ENCODE data around the gene EXOG.

EXOG gene, protein sequence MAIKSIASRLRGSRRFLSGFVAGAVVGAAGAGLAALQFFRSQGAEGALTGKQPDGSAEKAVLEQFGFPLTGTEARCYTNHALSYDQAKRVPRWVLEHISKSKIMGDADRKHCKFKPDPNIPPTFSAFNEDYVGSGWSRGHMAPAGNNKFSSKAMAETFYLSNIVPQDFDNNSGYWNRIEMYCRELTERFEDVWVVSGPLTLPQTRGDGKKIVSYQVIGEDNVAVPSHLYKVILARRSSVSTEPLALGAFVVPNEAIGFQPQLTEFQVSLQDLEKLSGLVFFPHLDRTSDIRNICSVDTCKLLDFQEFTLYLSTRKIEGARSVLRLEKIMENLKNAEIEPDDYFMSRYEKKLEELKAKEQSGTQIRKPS

DNA sequence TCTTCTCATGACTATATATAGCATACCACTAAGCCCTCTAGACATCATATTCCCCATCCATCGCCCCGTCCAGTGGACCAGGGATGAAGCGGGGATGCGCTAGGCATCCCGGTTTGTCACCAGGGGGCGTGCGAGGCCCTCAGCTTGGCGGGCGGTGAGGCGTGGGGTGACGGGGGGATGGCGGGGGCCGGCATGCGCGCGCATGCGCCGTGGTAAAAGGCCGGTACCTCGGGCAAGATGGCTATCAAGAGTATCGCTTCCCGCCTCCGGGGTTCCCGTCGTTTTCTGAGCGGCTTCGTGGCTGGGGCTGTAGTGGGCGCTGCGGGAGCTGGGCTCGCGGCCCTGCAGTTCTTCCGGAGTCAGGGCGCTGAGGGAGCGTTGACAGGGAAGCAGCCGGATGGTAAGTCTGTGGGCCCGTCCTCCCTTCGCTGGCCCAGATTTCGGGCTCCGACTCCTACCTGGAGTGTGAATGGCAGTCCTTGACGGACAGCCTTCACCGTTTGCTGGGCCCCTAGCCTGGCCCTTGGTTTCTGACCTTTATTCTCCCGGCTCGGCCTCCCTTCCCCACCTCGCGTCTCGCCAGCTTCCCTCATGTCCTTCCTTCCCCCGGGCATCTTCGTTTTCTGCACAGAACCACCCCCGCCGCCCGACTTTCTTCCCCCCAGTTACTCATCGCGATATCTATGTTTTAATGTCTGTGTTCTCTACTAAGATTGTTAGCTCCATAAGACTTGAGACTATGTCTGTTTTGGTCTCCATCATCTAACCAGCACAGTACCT, at the start of gene EXOG:
EXOG (plus strand) TSS at position 210 of the 780 bp plus-strand sequence; CDS start at position 238, 28 bp downstream.
- DNase-seq = peak; percentile 58 to 87

GRCh38 chr3:38446812-38447211, 49.3 kb upstream of the EXOG start:
- DNase-seq = no peak

- DNase-seq = no peak
These were observed 45.3 kb upstream of the EXOG start for GRCh38 chr3:38450853-38451252.

DNA sequence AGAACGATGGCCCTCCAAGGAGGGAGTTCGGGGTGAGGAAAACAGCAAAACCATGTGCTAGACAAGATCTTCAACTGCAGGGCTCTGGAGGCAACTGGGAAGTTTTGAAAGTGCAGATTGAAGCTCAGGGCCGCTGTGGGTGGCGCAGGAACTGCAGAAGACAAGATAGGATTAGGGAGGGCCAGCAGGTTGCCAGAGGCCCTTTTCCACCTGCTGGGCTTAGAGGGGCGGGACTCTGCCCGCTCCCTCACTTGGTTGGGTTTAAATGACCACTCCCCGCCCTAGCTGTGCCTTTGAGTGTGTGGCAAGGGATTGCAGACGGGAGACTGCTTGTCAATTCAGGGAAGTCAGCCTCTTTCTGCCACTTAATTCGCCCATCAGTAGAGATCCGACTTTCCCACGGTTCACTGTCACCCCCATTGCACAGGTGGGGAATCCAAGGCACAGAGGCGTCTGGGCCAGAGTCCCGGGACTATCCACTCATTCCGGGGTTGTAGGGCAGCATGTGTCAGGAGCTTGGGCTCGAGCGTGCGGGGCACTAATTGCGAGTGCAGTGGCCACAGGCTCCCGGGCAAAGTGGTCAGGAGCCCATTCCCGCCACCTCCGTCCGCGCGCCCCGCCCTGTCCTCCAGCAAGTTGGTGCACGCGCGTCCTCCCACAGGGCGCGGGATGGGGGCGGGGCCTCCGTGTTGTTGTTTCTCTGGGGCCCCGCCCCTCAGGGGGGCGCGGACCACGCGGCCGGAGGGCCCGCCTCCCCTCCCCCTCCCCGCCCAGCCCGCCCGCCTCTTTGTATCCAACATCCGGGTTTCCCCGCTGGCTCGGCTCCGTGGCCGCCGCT, 42.8 kb upstream of the EXOG start, which contains the start of gene ACVR2B:
ACVR2B (plus strand) TSS at position 816 of the 838 bp plus-strand sequence. CDS start 433 bp downstream, outside the sequence.
- DNase-seq = peak; percentile 17 to 83

DNA sequence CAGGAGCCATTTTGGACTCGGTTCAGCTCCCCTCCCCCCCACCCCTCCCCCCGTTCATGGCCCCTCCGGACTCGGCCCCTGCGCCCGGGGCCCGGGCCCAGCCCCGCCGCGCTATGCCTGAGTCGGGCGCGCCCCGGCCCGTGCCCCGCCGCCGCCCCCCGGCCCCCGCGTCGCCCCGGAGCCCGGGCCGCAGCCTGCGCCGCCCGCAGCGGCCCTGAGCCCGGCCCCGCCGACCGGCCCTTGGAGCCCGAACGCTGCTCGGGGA, 42.3 kb upstream of the EXOG start:
- no peak for DNase-seq

- no peak for DNase-seq
These were observed 41.8 kb upstream of the EXOG start for GRCh38 chr3:38454178-38454883.

- peak; percentile 6 to 54 for DNase-seq
These were observed 41.1 kb upstream of the EXOG start for GRCh38 chr3:38454884-38455638.

- DNase-seq = no peak
These were observed 40.3 kb upstream of the EXOG start for GRCh38 chr3:38455639-38456430.

DNA sequence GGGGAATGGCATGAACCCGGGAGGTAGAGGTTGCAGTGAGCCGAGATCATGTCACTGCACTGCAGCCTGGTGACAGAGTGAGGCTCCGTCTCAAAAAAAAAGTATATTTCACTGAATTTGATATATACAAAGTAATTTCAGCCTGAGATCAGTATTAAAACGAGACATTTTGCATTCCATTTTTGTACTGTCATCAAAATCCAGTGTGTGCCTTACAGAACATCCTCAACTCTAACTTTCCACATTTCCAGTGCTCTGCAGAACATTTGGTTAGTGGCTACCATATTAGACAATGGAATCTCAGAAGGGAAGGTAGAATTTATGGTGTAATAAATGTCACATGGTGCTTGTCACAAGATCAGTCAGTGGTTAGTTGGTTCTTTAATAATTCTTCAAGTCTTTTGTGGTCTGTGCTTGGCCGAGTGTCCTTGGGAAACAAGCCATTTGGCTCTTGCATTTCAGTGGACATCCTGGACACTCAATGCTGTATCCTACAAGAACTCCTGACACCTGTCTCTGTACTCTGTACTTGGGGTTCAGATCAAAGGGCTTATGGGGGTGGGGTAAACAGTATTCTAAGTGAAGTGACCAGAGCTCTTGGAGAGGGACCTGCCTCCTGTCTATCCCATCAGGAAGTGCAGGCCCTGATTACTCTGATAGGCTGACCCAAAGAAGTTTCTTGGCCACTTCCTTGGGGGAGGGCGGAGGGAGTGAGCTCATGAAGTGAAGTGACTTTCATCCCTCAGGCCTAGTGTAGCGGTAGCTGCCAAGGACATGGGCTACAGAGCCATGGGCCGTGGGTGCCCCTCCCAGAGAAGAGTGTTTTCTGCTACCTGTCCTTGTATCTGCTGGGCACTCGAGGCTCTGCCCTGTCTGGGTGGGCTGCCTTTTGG, 38.8 kb upstream of the EXOG start:
- DNase-seq = no peak

DNA sequence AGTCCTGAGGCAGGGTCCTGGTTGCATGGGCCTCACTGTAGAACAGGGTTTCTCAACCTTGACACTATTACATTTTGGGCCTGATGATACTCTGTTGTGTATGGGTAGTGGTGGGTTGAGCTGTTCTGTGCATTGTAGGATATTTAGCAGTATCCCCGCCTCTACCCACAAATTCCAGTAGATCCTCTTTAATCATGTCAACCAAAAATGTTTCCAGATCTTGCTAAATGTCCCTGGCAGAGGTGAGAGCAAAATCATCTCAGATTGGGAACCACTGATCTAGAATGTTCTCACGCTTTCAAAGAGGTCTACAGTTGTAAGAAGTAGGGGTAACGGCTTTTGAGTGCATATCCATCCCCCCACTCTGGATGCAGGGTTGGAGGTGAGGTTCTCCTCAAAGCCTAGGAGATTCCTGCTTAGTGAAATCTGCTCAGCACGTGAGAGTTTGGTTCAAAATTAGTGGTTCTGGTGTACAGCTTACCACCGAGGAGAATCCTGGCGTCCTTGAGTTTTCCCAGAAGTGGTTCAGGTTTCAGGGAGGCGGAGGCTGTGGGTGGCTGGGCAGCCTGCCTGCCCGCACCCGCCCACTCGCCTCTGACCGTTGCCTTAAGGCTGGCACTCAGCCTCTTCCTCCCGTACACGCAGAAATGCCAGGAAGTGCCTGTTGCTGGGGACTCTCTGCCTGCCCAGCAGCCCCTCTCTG, 37.2 kb upstream of the EXOG start:
- no peak for DNase-seq

DNA sequence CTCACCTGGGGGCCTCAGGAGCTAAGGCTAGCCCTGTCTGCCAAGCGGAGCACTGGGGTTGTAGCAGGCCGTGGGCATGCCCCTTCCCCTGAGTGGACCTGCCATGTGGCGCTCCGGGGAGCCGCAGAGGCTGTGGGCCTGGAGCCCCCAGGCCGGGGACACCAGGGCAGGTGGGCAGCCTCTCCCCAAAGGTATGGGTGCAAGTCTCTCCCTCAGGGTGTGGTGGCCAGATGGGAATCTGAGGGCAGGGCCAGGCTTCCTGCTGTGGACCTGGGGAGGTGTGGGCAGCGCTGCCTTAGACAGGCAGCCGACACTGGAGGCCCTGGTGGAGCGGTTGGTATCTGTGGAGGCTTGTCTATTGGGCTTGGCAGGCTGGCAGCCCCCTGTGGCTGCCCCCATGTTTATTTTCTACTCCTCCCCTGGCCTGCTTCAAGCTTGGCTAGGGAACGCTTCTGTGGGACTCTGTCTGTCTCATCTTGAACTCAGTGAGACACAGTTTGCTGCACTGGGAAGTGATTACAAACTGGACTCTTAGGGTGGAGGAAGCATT, 36.6 kb upstream of the EXOG start:
- DNase-seq = no peak

DNA sequence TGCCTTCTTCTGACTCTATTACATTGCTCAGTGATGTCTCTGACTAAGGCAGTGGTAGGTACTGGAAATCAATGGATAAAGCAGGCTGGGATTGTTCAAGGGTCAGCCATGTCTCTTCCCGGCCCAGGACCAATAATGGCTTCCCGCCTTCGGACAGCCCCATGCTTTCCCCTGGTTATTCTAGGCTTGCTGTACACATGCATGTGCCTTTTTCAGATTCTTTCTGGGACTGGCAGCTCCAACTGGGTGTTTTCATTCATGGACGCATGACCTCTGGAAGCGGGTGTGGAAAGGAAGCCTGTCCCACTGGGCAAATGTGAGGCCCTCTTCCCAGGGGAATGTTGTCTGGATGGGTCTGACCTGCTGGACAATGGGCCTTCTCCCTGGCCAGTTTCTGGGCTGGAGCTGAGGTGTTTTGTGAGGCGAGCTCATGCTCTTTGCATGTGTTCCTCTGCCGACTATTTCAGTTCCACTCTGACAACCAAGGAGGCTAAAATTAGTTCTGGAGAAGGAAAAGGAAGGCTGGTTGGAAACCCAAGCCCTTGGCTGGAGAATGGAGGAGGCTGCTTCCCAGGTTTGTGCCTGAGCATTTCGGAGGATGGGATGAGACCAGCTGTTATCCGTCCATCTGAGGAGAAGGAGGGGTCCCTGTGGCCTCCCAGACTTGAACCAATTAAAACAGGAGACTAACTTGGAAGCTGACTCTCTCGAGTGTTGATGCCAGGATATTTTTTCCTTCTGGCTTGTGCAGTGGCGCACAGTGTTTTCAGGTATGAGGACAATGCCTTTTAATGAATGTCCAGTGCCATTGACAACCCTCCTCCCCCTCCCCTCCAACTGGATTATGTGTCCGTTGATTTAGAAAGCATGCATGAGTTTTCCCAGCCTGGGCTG, 35.5 kb upstream of the EXOG start:
- DNase-seq = no peak

DNA sequence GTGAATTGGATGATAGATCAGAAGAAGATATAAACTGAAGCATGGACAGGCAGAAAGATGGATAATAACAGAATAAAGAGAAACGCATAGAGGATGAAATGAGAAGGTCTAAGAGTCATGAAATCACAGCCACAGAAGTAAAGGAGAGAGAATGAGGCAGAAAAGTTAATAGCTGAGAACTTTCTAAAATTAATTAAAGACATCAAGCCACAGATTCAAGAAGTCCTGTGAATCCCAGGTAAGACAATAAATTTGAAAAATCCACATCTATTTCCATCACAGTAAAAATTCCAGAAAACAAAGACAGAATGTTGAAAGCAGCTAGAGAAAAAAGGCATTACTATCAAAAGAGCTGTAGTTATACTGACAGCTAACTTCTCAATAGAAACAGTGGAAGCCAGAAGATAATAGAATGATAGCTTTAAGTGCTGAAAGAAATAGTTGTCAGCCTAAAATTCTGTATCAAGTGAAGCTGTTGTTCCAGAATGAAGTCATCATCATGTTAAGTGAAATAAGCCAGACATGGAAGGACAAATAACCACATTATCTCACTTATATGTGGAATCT, 30.5 kb upstream of the EXOG start:
- no peak for DNase-seq

GRCh38 chr3:38468765-38469164, 27.4 kb upstream of the EXOG start:
- no peak for DNase-seq

- DNase-seq = no peak
These were observed 26.3 kb upstream of the EXOG start for GRCh38 chr3:38469852-38470251.

- no peak for DNase-seq
These were observed 24.8 kb upstream of the EXOG start for GRCh38 chr3:38471260-38471857.

DNA sequence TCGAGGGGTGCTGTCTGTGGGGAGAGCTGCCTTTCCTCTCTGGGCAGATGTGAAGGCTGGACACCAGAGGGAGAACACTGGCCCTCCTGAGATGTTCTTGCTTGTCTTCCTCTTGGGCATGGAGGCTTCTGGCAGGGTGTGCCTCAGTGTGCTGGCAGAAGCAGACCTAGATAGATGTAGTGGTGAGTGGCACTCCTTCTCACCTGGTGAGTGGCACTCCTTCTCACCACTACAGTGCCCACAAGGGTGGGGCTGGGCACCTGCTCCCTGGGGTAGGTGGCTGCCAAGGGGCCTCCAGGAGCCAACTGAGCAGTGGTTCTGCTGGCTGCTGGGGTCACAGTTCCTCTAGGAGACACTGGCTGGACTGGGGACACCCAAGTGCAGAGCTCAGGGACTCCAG, 23.8 kb upstream of the EXOG start:
- DNase-seq = no peak

Measured in NCI-H446 (cell line).